B cell (primary cell): ENCODE measurements around the gene HDAC9. TPM values are rescaled to one million over a fixed set of nuclear protein-coding genes. Genes with fewer than 3 reads are reported as not detected.

Experiments used
- ATAC-seq: fragments of 200-7000 bp; cut with Tn5 transposase; one replicate; pipeline ENCODE4 v1.10.0; 2021; ENCODE audit warnings: low read depth, mild to moderate bottlenecking, moderate number of reproducible peaks, moderate library complexity
- CTCF ChIA-PET: fragments of 350-600 bp; sonication (Branson Sonifier 250); formaldehyde crosslinking; loops from one replicate; lab custom pipeline; 2021; ENCODE audit warnings: antibody characterized with exemption, inconsistent platforms; lab: Charles Lee
- POLR2A ChIA-PET: fragments of 350-600 bp; sonication (Branson Sonifier 250); formaldehyde crosslinking; loops from one replicate; lab custom pipeline; 2021; ENCODE audit warnings: antibody characterized with exemption; lab: Charles Lee
- DNase-seq: peaks from one replicate; pipeline ENCODE4 v3.0.0; 2013
- H2AFZ ChIP-seq: 2 replicates; pipeline ENCODE4 v1.6.1; 2012; ENCODE audit warnings: mild to moderate bottlenecking, low read depth, low read length; ENCODE audit not compliant: insufficient read depth, poor library complexity, severe bottlenecking
- H3K27ac ChIP-seq, 2 donors: 1 replicate in 1 of 2; 2 replicates in 1 of 2; pipeline ENCODE4 v1.5.1; 2012 to 2013; ENCODE audit warnings: low read length in 2 of 2, mild to moderate bottlenecking in 2 of 2, moderate library complexity in 1 of 2
- H3K27me3 ChIP-seq, 4 experiments: fragments of 200-600 bp in 1 of 4; sonication (generic) in 1 of 4; replicated peaks in 1 of 4; 1 replicate in 2 of 4; 2 replicates in 2 of 4; pipeline versions ENCODE4 v1.6.1 to v1.7.0; 2013 to 2016; ENCODE audit warnings: low read length in 3 of 4, mild to moderate bottlenecking in 2 of 4, mixed read lengths in 1 of 4, moderate library complexity in 1 of 4; ENCODE audit not compliant: insufficient read depth in 4 of 4, control insufficient read depth in 3 of 4; ENCODE audit errors: control extremely low read depth in 1 of 4
- H3K36me3 ChIP-seq, 2 experiments: replicated peaks in 1 of 2; 1 replicate in 1 of 2; 2 replicates in 1 of 2; pipeline versions ENCODE4 v1.6.1 to v1.7.1; 2013; ENCODE audit warnings: low read length in 1 of 2; ENCODE audit not compliant: insufficient read depth in 2 of 2, control insufficient read depth in 1 of 2; ENCODE audit errors: control extremely low read depth in 1 of 2, extremely low read depth in 1 of 2
- H3K4me1 ChIP-seq, 2 donors: fragments of 200-600 bp in 1 of 2; sonication (generic) in 1 of 2; 1 replicate in 1 of 2; 2 replicates in 1 of 2; pipeline versions ENCODE4 v1.5.1 to v1.6.1; 2013 to 2017; ENCODE audit warnings: low read length in 2 of 2; ENCODE audit not compliant: control insufficient read depth in 2 of 2, insufficient read depth in 2 of 2
- H3K4me2 ChIP-seq: replicated peaks from 2 replicates; pipeline ENCODE3; 2012; ENCODE audit warnings: mild to moderate bottlenecking, low read depth, low read length; ENCODE audit not compliant: poor library complexity, severe bottlenecking
- H3K4me3 ChIP-seq, 5 experiments: fragments of 200-600 bp in 1 of 5; sonication (generic) in 1 of 5; 1 replicate in 3 of 5; 2 replicates in 2 of 5; pipeline versions ENCODE4 v1.5.1 to v1.7.0; 2011 to 2016; ENCODE audit warnings: low read length in 4 of 5, mild to moderate bottlenecking in 4 of 5, low read depth in 2 of 5, control low read depth in 1 of 5, moderate library complexity in 1 of 5; ENCODE audit not compliant: insufficient read depth in 1 of 5; ENCODE audit errors: control extremely low read depth in 1 of 5, extremely low read depth in 1 of 5
- H3K79me2 ChIP-seq: fragments of 200-600 bp; sonication (generic); one replicate; pipeline ENCODE4 v1.6.0; 2016; ENCODE audit warnings: low read length; ENCODE audit not compliant: control insufficient read depth, insufficient read depth
- H3K9ac ChIP-seq: fragments of 200-600 bp; sonication (generic); 2 replicates; pipeline ENCODE4 v1.6.1; 2017; ENCODE audit warnings: mild to moderate bottlenecking, low read length, moderate library complexity
- H3K9me3 ChIP-seq, 3 donors: one replicate each; pipeline versions ENCODE4 v1.6.1 to v1.7.1; 2013; ENCODE audit warnings: low read length in 2 of 3; ENCODE audit not compliant: control insufficient read depth in 2 of 3, insufficient read depth in 1 of 3; ENCODE audit errors: control extremely low read depth in 1 of 3
- H4K20me1 ChIP-seq: 2 replicates; pipeline ENCODE4 v1.6.0; 2012; ENCODE audit warnings: mild to moderate bottlenecking, low read length; ENCODE audit not compliant: insufficient read depth, control insufficient read depth, poor library complexity, severe bottlenecking
- H3K27ac Mint-ChIP-seq: one replicate; pipeline ENCODE4 v1.8.0; 2021; ENCODE audit warnings: mixed read lengths
- H3K27me3 Mint-ChIP-seq: one replicate; pipeline ENCODE4 v1.8.0; 2021; ENCODE audit warnings: mixed read lengths
- H3K4me1 Mint-ChIP-seq: one replicate; pipeline ENCODE4 v1.8.0; 2021; ENCODE audit warnings: mixed read lengths
- H3K4me3 Mint-ChIP-seq: one replicate; pipeline ENCODE4 v1.8.0; 2021; ENCODE audit warnings: mixed read lengths
- H3K9me3 Mint-ChIP-seq: one replicate; pipeline ENCODE4 v1.8.0; 2022; ENCODE audit warnings: mixed read lengths; ENCODE audit not compliant: insufficient read depth
- EZH2 ChIP-seq: IDR thresholded peaks from 2 replicates; pipeline ENCODE4 v1.6.1; 2012; ENCODE audit warnings: borderline replicate concordance, low read depth, mild to moderate bottlenecking, moderate library complexity, low read length; ENCODE audit not compliant: insufficient read depth, poor library complexity, severe bottlenecking
- WGBS: methylation state at CpG from one replicate; pipeline ENCODE4 v1.1.5; 2013; ENCODE audit warnings: missing lambda C conversion rate; ENCODE audit not compliant: insufficient coverage; 5-methylcytosine and 5-hydroxymethylcytosine counted together
- intact Hi-C: fragments of 100-400 bp; cut with micrococcal nuclease; formaldehyde crosslinking; loops from one replicate; pipeline ENCODE4 v1.10.0; 2022
- polyA plus RNA-seq: library from polyadenylated mRNA; depleted of rRNA; stranded (reverse); fragments of >200 nt; gene quantifications from 2 replicates; pipeline ENCODE4 v1.2.3, GENCODE V29; 2012
- total RNA-seq, 2 donors: library from RNA; stranded (reverse); fragments of 120-200 nt in 1 of 2; gene quantifications; 1 replicate in 1 of 2; 2 replicates in 1 of 2; pipeline versions ENCODE4 v1.2.3 to v1.2.4, GENCODE V29; 2013 to 2022
- TF ChIP-seq, protein P1 (sequence below): fragments of 200-600 bp; IDR thresholded peaks from one replicate; pipeline ENCODE4 v1.8.0; 2022; ENCODE audit warnings: antibody characterized with exemption, mild to moderate bottlenecking

HDAC9 gene
- total and polyA plus RNA-seq, 2 donors (not counting 1 experiment from before 2014, with no cell fraction given), result 49.1 to 64.8 TPM

DNA sequence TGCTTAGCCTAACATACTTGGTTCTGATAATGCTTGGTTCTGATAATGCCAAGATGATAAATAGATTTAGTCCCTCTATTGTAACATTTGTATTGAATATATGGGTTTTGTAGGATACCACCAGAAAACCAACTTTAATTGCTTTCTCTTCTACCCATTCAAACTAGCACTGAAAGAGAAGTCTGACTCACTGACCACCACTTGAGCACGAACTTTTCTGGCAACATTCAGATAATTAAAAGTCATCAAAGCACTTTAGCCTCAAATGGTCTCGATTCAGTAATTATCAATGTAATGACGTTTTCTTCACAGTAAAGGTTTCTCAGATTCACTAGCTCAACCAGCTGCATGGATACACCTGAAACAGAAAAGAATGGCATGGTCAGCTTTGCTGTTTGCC, 63.0 kb downstream of the HDAC9 start:
- Histone ChIP-seq H2AFZ (no peak overlapping the region), H3K9me3 (no peaks in the 10 kb centered on the region), H3K27me3 (no peaks in the 10 kb centered on the region), H3K36me3 (peaks cover 6 to 7% of the 10 kb centered on the region in 2 experiments), H3K4me1 (peaks cover 2 to 3% of the 10 kb centered on the region in 2 donors), H4K20me1 (peaks cover 7% of the 10 kb centered on the region), H3K4me2 (no peak overlapping the region), H3K79me2 (peaks cover 84% of the 10 kb centered on the region), H3K4me3 (no peak overlapping the region), H3K27ac (no peak overlapping the region), H3K9ac (no peak overlapping the region)
- no peak for DNase-seq
- ChIA-PET POLR2A (no interaction called here), CTCF (interaction anchor here (1.4 kb wide), 1 partner anchor 201 kb away, joined by 3 read pairs; no protein-coding TSS in a partner anchor)
- WGBS, result 86% methylated on average over 1 of the region's 3 CpGs
- peaks cover 47% of the 10 kb centered on the region for H3K4me1 Mint-ChIP-seq
- H3K27me3 Mint-ChIP-seq, result no peaks in the 10 kb centered on the region
- ATAC-seq, result no peak
- H3K4me3 Mint-ChIP-seq, result no peak overlapping the region
- no peaks in the 10 kb centered on the region for H3K9me3 Mint-ChIP-seq
- no peak for TF ChIP-seq EZH2
- TF ChIP-seq, protein P1, sequence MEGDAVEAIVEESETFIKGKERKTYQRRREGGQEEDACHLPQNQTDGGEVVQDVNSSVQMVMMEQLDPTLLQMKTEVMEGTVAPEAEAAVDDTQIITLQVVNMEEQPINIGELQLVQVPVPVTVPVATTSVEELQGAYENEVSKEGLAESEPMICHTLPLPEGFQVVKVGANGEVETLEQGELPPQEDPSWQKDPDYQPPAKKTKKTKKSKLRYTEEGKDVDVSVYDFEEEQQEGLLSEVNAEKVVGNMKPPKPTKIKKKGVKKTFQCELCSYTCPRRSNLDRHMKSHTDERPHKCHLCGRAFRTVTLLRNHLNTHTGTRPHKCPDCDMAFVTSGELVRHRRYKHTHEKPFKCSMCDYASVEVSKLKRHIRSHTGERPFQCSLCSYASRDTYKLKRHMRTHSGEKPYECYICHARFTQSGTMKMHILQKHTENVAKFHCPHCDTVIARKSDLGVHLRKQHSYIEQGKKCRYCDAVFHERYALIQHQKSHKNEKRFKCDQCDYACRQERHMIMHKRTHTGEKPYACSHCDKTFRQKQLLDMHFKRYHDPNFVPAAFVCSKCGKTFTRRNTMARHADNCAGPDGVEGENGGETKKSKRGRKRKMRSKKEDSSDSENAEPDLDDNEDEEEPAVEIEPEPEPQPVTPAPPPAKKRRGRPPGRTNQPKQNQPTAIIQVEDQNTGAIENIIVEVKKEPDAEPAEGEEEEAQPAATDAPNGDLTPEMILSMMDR, result no peak
- peak overlapping the region; percentile 2 for H3K27ac Mint-ChIP-seq
- intact Hi-C loops, result no loop called here

DNA sequence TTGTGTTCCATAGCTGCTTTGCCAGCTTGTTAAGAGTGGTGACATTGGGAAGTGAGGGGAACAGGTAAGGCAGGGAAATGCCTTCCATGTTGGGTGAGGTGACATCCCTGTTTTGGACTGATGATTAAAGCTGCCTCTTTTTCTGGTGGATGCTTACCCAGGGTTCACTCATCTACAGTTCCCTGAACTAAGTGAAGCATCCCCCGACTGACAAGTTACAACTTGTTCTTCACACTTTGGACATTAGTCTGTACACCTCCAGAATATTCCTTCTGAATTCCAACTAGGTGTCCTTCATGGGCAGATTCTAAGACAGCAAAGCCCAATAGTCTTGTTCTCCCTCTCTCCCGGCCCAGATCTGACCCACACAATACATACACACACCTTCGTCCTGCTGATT, 63.4 kb downstream of the HDAC9 start:
- no peaks in the 10 kb centered on the region for H3K9me3 Mint-ChIP-seq
- Histone ChIP-seq H3K4me3 (no peak overlapping the region), H3K27ac (no peak overlapping the region), H3K36me3 (peaks cover 6 to 7% of the 10 kb centered on the region in 2 experiments), H4K20me1 (peaks cover 7% of the 10 kb centered on the region), H3K4me1 (no peaks in the 10 kb centered on the region), H3K27me3 (no peaks in the 10 kb centered on the region), H2AFZ (no peak overlapping the region), H3K79me2 (peaks cover 84% of the 10 kb centered on the region), H3K9me3 (no peaks in the 10 kb centered on the region), H3K4me2 (no peak overlapping the region), H3K9ac (no peak overlapping the region)
- intact Hi-C loops, result no loop called here
- DNase-seq (no peak), ATAC-seq (no peak)
- peaks cover 43% of the 10 kb centered on the region for H3K4me1 Mint-ChIP-seq
- TF ChIP-seq, protein P1, result no peak
- TF ChIP-seq EZH2, result no peak
- peak overlapping the region; percentile 69 for H3K27ac Mint-ChIP-seq
- 93% methylated on average over 3 of the region's 3 CpGs for WGBS
- H3K4me3 Mint-ChIP-seq, result no peak overlapping the region
- POLR2A ChIA-PET, result no interaction called here
- H3K27me3 Mint-ChIP-seq, result no peaks in the 10 kb centered on the region
- CTCF ChIA-PET, result interaction anchor here (1.4 kb wide), 1 partner anchor 201 kb away, joined by 3 read pairs; no protein-coding TSS in a partner anchor
